COR-L47 (cell line): ENCODE results near the gene KRTAP1-5.
"Not testable (repeated sequence)": the region's sequence is repeated elsewhere in the genome, so short reads cannot be mapped to it uniquely, and the experiment has no call there.

Experiments
- DNase-seq: peaks from one replicate; lab custom pipeline; 2025; lab: John Stamatoyannopoulos, UW

Gene KRTAP1-5

DNA sequence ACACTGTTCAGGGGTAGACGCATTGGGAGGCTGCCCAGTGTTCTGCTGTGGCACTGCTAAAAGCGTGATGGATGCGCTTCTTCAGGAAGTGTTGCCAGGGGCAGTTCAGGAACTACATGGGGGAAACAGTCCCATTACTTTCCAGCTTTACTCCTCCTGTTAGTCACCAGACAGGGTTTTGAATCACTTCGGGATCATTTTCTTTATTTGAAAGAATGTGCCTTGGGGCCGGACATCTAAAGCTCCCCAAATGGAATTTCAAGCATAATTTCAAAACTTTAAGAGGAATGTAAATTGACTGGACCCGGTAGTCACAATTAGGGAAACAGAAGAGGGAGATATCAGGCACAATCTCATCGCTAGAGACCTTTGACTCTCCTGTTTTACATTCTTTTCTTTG, 21.4 kb upstream of the KRTAP1-5 start:
- DNase-seq: no peak

DNA sequence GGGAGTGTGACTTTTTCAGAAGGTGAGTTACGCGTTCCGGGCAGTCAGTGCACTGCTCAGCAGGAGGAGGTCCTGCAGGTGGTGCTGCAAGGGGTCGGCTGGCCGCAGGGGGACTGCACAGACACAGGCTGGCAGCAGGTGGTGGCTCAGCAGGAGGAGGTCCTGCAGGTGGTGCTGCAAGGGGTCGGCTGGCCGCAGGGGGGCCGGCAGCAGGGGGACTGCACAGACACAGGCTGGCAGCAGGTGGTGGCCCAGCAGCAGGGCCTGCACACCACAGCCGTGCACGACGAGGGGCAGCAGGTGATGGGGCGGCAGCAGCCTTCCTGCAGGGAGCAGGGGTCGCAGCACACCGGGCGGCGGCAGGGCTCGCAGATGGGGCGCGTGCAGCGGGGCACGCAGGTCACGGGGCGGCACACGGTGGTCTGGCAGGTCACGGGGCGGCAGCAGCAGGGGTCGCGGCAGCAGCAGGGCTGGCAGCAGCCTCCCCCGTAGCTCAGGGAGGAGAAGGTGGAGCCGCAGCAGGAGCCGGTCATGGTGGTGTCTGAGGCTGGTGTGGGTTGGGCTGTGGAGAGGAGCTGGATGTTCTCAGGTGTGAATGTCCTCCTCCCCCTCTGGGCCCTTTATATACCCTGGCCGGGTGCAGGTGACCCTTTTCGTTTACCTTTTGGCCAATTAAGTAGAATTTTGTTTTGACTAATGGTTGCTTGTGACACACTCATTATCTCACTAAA, 19.9 kb upstream of the KRTAP1-5 start, which contains the start of gene KRTAP2-1:
TSS of gene KRTAP2-1 (minus strand) at position 582 of the 731 bp plus-strand sequence. CDS start at position 533, 49 bp downstream.
- DNase-seq: not testable (repeated sequence)

DNA sequence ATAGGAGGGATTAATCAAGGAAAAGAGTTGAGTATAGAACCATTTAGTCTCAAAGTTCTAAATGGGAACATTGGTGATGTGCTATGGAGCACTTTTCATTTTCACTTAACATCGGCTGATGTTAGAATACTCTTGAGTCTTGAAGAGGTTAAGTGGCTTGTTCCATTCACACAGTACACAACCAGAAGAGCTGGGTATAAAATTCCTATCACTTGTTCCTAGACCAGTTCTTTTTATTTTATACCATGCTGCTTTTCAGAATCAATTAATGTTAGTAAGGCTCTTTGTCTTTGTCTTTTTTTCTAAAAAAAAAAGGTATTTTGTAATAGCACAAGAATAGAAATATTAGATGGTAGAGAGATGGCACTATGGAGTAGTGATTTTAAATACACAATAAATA, 15.9 kb upstream of the KRTAP1-5 start:
- DNase-seq: no peak

DNA sequence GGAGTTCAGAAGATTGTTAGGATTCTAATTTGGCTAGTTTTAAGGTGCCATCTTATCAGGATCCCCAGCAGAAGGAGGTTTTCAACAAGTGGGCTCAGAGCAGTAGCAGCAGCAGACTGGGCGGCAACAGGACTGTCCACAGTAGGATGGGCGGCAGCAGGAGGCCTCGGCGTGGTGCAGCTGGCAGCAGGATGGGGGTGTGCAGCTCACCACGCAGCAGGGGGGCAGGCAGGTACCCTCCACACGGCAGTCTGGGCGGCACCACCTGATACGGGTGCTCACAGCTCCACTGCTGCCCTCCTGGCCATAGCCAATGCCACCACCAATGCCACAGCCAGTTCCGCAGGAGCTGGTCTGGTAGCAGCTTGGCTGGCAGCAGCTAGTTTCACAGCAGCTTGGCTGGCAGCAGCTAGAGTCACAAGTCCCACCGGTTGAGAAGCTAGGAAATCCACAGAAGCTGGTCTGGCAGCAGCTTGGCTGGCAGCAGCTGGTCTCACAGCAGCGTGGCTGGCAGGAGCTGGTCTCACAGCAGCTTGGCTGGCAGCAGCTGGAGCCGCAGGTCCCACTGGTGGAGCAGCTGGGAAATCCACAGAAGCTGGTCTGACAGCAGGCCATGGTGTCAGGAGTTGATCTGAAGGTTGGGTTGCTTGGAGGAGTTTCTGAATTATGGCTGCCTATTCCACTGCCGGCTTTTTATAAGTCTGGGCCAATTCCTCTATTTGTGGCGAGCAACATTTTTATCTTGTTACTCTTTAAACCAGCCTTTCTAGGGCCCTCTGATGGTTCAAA, 14.0 kb upstream of the KRTAP1-5 start, which contains the start of gene KRTAP1-1:
TSS of gene KRTAP1-1 (minus strand) at position 668 of the 789 bp plus-strand sequence. CDS start at position 615, 53 bp downstream.
- peak; percentile 64 for DNase-seq

DNA sequence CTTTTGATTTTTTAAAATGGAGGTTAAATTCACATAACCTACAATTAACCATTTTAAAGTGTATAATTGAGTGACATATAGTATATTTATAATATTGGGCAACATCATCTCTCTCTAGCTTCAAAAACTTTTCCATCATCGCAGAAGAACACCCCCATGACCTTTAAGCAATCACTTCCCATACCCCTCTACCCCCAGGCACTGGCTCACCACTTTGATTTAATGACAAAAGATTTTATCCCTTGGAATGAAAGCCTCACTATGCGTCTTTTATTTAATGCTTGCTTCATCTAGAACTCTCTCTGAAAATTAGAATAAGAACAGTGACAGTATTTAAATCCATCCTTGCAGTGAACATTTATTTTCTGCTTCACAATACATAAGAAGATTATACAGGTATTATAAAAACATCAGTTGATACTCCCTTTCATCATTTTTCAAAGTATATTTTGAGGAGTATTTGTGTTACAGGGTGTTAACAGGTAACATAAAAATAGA, 10.9 kb upstream of the KRTAP1-5 start:
- no peak for DNase-seq

DNA sequence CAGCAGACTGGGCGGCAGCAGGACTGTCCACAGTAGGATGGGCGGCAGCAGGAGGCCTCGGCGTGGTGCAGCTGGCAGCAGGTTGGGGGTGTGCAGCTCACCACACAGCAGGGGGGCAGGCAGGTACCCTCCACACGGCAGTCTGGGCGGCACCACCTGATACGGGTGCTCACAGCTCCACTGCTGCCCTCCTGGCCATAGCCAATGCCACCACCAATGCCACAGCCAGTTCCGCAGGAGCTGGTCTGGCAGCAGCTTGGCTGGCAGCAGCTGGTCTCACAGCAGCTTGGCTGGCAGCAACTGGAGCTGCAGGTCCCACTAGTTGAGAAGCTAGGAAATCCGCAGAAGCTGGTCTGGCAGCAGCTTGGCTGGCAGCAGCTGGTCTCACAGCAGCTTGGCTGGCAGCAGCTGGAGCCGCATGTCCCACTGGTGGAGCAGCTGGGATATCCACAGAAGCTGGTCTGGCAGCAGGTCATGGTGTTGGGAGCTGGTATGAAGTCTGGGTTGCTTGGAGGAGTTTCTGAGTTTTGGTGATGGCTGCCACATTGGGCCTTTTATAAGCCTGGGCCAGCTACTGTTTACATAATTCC, 7.4 kb upstream of the KRTAP1-5 start, which contains the start of gene KRTAP1-3:
TSS of gene KRTAP1-3 (minus strand) at position 529 of the 590 bp plus-strand sequence. CDS start at position 476, 53 bp downstream.
- DNase-seq: peak; percentile 73

DNA sequence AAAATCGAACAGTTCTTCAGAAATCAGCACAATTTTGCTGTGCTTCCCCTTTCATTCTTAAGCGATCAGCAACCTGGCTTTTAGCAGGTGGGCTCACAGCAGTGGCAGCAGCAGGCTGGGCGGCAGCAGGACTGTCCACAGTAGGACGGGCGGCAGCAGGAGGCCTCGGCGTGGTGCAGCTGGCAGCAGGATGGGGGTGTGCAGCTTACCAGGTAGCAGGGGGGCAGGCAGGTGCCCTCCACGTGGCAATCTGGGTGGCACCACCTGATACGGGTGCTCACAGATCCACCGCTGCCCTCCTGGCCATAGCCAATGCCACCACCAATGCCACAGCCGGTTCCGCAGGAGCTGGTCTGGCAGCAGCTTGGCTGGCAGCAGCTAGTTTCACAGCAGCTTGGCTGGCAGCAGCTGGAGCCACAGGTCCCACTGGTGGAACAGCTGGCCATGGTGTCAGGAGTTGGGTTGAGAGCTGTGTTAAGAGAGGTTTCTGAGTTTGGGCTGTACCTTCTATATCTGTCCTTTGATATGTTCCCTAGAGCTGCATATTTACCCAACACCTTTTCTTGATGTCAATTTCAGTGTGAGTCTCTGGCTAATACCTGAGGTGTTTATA, 2.7 kb upstream of the KRTAP1-5 start, which contains the start of gene KRTAP1-4:
TSS of gene KRTAP1-4 (minus strand) at position 563 of the 613 bp plus-strand sequence. CDS start at position 446, 117 bp downstream.
- no peak for DNase-seq

DNA sequence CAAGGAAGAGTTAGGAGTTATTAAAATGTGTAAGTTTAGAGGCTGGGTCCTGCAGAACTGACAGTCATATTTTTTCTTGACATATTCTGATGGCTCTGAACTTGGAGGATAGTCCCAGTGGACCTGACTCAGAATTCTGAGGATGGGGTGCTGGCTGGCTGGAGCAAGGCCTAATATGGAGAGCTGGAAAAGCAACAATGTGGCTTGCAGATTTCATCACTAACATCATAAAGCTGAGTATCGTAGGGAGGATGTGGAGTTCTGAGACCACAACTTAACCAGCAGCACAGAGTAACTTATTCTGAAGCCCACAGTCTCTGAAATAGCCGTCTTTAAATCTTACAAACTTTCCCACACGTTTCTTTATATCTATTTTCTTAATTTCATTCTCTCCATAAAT, 2.3 kb downstream of the KRTAP1-5 start:
- no peak for DNase-seq

DNA sequence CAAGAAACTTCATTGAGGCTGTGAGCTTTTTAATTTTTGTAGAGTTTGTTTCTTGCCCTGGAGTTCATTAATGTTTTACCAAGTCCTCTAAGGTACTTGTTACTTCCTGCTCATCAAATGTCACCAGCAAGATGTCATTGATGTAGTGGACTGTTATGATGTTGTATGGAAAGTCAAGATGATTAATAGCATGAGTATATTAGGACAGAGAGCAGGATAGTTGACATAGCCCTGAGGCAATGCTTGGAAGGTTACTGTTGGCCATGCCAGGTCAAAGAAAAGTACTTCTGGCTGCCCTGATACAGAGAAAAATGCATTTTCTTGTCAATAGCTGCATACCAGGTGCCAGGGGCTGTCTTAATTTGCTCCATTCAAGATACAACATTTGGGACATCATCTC, 6.7 kb downstream of the KRTAP1-5 start:
- no peak for DNase-seq

DNA sequence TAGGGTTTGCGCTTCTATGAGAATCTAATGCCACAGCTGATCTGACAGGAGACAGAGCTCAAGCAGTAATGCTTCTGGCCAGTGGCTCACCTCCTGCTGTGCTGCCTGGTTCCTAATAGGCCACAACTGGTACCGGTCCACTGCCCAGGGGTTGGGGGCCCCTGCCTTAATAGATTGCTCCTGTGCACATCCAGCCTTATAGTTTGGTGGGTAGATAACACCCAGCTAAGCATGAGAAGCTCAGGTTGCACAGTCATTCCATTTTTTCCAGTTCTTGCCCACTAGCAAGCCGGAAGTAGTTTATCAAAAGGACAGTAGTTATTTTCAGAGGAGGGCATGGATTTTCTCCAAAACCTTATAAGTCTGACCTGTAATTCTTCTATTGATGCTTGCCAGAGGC, 7.6 kb downstream of the KRTAP1-5 start:
- DNase-seq: no peak

DNA sequence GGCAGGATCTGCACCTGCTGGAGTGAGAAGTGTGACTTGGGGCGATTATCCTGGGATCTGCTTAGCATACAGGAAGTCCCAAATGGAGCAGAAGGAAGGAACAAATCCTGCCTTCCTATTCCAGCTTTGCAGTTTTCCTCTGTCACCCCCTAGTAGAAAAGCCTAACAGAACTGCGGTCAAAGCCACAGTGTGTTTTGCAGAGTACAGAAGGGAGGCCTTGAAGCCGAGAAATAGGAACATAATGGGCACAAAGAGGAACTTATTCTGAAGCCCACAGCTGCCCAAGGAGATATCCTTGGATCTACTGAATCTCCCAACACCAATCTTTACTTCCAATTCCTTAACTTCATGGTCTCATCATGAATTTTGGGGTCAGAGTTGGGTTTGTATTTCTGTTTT, 8.5 kb downstream of the KRTAP1-5 start:
- DNase-seq: no peak

DNA sequence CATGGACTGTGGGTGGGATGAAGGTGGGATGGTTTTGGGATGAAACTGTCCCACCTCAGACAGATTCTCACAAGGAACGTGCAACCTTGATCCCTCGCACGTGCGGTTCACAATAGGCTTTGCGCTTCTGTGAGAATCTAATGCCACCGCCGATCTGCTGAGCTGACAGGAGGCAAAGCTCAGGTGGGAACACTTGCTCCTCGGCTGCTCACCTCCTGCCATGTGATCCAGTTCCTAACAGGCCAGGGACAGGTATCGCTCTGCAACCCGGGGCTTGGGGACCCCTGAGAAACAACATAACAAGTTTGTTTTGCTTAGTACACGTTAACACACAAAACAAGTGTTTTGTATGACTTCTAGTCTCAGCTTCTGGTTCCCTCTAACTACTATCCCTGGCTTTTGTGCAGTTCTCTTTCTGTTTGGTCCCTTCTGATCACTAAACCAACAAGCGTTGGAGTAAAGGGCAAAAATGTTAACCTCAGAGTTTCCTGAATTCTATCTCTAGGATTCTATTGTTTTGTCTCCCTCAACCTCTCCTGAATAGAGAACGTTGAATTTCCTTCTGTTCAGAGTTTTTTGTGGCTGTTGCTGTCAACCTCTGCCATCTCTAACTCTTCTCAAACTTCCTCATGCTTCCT, 10.3 kb downstream of the KRTAP1-5 start:
- no peak for DNase-seq

DNA sequence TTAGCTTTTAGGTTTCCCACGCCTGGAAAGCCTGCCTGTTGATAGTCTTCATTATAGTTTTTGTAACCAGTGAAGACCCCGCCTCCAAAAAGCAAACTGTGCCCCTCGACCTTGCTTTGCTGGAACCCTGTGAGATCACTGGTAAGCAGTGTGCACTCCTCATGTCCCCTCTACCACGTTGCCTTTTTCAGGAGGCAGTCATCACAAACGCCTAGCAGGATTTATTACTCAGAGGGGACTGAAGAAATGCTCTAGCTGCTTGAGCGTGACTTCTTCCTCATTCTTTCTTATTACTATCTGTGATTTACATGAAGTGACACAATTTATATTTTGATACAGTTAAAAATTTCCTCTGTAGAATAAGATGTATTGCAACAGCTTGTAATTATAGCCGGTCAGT, 11.6 kb downstream of the KRTAP1-5 start:
- DNase-seq: no peak

DNA sequence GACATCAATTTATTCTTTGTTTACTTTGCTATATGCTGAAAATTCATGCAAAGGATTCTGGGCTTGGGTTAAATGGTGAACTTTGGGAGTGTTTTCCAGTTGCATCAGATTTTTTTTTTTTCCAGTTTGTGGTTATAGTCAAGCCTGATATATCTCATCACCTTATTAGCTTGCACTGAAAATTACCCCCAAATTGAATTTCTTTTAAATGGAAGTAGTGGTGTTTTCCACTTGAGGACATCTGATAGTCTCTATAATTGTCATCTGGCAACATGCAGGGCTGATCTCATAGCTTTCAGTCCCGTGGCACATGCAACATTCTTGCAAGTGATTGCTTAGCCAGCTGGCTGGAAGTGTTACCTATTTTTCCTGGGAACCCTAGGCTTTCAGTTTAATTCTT, 13.4 kb downstream of the KRTAP1-5 start:
- no peak for DNase-seq

DNA sequence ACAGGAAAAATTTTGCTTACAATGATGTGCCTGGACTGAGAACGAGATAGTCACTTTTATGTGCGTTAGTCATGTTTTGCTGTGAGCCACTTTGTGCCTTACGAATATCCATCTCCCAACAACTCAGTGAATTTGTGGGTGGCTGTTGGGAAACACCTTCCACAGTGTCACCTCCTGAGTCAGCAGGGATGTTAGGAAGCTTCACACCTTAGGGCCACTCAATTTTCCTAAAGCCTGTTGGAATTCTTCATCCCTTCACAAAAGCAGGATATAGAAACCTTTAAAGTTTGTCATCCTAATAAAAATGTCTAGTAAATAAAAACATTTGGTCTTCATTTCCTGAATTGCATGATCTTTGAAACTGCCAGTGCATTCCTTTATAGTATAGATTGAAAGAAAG, 13.8 kb downstream of the KRTAP1-5 start:
- no peak for DNase-seq

DNA sequence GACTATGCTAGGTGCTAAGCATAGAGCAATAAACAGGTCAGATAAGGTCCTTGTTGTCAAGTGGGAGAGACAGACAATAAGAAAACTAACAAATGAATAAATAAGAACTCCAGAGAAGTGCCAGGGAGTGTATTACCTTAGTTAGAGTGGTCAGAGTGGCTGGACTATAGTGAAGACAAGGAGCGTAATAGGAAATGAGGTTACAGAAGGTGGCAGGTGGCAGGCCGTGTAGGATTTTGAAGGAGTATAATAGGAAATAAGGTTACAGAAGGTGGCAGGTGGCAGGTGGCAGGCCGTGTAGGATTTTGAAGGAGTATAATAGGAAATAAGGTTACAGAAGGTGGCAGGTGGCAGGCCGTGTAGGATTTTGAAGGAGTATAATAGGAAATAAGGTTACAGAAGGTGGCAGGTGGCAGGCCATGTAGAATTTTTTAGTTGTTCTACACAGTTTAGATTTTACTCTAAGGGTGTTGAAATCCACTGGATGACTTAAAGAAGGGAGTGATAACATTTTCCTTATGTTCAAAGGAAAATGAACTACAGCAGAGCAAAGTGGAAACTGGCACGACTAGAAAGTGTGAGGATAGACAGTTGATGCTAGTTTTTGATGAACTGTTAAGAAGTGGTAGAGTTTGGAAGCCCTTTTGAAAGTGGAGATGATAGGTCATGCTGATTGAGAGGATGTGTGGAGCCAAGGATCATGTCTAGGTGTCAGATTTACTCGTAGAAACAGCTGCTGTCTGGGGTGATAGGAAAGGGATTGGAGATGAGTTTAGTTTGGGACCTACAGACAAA, 14.5 kb downstream of the KRTAP1-5 start:
- DNase-seq: no peak

DNA sequence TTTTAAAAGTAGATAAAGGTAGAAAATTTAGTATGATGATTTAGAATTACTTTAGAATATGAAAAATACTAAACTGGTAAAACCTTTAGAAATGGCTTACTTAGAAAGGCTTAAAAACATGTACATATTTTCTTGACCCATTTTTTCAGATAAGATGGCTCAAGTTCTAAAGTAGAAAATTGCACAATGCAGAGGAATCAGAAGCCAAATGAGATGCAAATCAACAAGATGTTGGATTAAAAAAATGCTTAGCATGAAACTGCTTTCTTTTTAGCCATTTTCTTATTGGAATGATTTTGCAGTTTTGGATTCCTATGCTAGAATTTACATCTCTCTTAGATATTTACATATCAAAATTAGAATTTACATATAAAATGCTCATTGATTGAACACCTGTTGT, 16.6 kb downstream of the KRTAP1-5 start:
- DNase-seq: no peak

DNA sequence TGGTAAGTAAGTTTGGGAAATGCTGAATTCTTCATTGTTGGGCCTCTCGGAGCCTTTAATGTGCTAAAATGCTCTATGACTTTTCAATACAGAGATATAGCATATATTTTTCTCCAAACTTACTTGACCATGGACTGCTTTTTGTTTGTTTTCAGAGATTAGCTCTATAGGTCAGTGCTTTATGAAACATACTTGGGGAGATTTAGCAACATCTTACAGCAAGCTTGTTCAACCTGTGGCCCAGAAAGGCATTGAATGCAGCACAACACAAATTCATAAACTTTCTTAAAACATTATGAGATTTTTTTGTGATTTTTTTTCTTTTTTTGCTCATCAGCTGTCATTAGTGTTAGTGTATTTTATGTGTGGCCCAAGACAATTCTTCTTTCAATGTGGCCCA, 17.1 kb downstream of the KRTAP1-5 start:
- no peak for DNase-seq

DNA sequence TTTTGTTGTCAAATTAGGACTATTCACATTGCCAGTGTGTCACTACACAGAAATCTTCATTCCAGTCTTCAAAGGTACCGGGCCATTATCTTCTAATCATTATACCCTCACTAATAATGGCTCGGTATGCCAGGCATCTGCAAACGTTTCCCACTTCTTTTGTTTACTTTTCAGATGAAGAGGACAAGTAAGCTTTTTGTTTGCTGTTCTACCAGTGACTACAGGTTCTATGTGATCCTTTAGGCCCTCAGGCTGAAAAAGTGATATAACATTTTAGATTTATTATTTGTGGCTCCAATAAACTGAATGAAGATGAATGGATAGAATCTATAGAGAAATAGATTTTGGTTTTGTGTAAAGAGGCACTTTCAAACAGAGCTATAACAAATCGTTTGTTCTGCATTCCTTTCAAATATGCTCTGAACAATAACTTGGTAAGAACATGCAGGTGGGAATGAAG, 17.7 kb downstream of the KRTAP1-5 start:
- no peak for DNase-seq

DNA sequence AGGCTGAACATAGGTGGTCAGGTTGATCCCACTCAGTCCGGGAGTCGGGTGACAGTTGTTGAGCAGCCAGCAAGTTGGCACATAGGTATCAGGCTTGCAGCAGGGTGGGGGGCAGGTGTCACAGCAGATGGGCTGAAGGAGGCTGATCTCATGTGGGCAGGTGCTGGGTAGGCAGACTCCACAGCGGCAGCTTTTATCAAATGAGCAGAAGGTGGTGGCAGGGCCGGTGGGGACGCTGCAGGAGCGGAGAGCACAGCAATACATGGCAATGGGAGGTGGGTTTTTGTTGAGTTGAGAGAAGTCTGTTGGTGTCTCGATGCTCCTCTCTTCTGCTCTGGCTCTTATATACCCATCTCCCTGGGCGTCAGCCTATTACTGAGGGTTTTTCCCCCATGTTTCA, 18.2 kb downstream of the KRTAP1-5 start, which contains the start of gene KRTAP3-1:
TSS of gene KRTAP3-1 (minus strand) at position 318 of the 400 bp plus-strand sequence. CDS start at position 264, 54 bp downstream.
- DNase-seq: no peak
